SK-N-SH (cell line): ENCODE measurements around the gene TFAP2D. TPM values are rescaled to one million over a fixed set of nuclear protein-coding genes. Genes with fewer than 3 reads are reported as not detected.

Experiments
- CTCF ChIA-PET: fragments of 300-600, 350-600 bp; formaldehyde crosslinking; extraction: SDS; loops from one replicate; lab custom pipeline; 2021; lab: Yijun Ruan, JAX
- POLR2A ChIA-PET: fragments of 350-600 bp; sonication (Branson Sonifier 250); formaldehyde crosslinking; extraction: SDS; loops from one replicate; lab custom pipeline; 2020; ENCODE audit warnings: antibody characterized with exemption, inconsistent platforms; lab: Yijun Ruan, JAX
- DNase-seq: peaks from one replicate; pipeline ENCODE4 v3.0.0; 2012
- H2AFZ ChIP-seq: fragments of 200-600 bp; sonication (generic); 2 replicates; pipeline ENCODE4 v1.8.1; 2016; ENCODE audit warnings: antibody characterized with exemption, mild to moderate bottlenecking, low read depth
- H3F3A ChIP-seq: fragments of 200-600 bp; sonication (generic); replicated peaks from 2 replicates; pipeline ENCODE3; 2016; ENCODE audit warnings: antibody characterized with exemption, mild to moderate bottlenecking; ENCODE audit not compliant: insufficient read depth
- H3K27ac ChIP-seq, 2 experiments: fragments of 200-500 bp in 1 of 2; fragments of 200-600 bp in 1 of 2; sonication (Bioruptor generic) in 1 of 2; sonication (generic), shearing (Covaris generic) in 1 of 2; 2 replicates each; pipeline versions ENCODE4 v1.5.1 to v1.6.1; 2014 to 2016; ENCODE audit warnings: low read depth in 2 of 2, inconsistent platforms in 1 of 2, low read length in 1 of 2, mild to moderate bottlenecking in 1 of 2, mixed read lengths in 1 of 2
- H3K27me3 ChIP-seq: fragments of 200-600 bp; sonication (generic), shearing (Covaris generic); 2 replicates; pipeline ENCODE4 v1.6.1; 2016; ENCODE audit warnings: mixed run types; ENCODE audit not compliant: insufficient read depth
- H3K36me3 ChIP-seq, 2 experiments: fragments of 200-500 bp in 1 of 2; fragments of 200-600 bp in 1 of 2; sonication (Bioruptor generic) in 1 of 2; sonication (generic) in 1 of 2; replicated peaks in 1 of 2; 2 replicates each; pipeline versions ENCODE3 to v1.5.1; 2014 to 2016; ENCODE audit warnings: low read length in 1 of 2, mild to moderate bottlenecking in 1 of 2; ENCODE audit not compliant: insufficient read depth in 2 of 2, control insufficient read depth in 1 of 2
- H3K4me1 ChIP-seq, 2 experiments: fragments of 200-500 bp in 1 of 2; fragments of 200-600 bp in 1 of 2; sonication (Bioruptor generic) in 1 of 2; sonication (generic), shearing (Covaris generic) in 1 of 2; 2 replicates each; pipeline versions ENCODE4 v1.5.1 to v1.6.1; 2014 to 2016; ENCODE audit warnings: low read depth in 1 of 2, low read length in 1 of 2, mixed run types in 1 of 2; ENCODE audit not compliant: insufficient read depth in 2 of 2, control insufficient read depth in 1 of 2
- H3K4me2 ChIP-seq: fragments of 200-600 bp; sonication (generic), shearing (Covaris generic); 2 replicates; pipeline ENCODE4 v1.6.1; 2017; ENCODE audit warnings: mixed run types
- H3K4me3 ChIP-seq, 2 experiments: fragments of 200-500 bp in 1 of 2; fragments of 200-600 bp in 1 of 2; sonication (Bioruptor generic) in 1 of 2; sonication (generic), shearing (Covaris generic) in 1 of 2; 2 replicates each; pipeline versions ENCODE4 v1.5.1 to v1.8.1; 2014 to 2016; ENCODE audit warnings: low read depth in 2 of 2, inconsistent platforms in 1 of 2, low read length in 1 of 2, mild to moderate bottlenecking in 1 of 2, mixed read lengths in 1 of 2, moderate library complexity in 1 of 2
- H3K79me2 ChIP-seq: fragments of 200-600 bp; sonication (generic); 2 replicates; pipeline ENCODE4 v1.8.1; 2017; ENCODE audit warnings: mild to moderate bottlenecking; ENCODE audit not compliant: insufficient read depth
- H3K9ac ChIP-seq: fragments of 200-600 bp; sonication (generic); 2 replicates; pipeline ENCODE4 v1.6.1; 2017; ENCODE audit warnings: mixed run types
- H3K9me2 ChIP-seq: fragments of 200-600 bp; sonication (generic); 2 replicates; pipeline ENCODE4 v1.6.1; 2017; ENCODE audit warnings: mixed run types
- H3K9me3 ChIP-seq: fragments of 200-600 bp; sonication (generic); 2 replicates; pipeline ENCODE4 v1.6.1; 2017; ENCODE audit warnings: mixed run types, mild to moderate bottlenecking, moderate library complexity
- H4K20me1 ChIP-seq: fragments of 200-600 bp; sonication (generic); 2 replicates; pipeline ENCODE4 v1.6.1; 2017; ENCODE audit warnings: mild to moderate bottlenecking, mixed run types; ENCODE audit not compliant: insufficient read depth
- ELF1 ChIP-seq: IDR thresholded peaks from 2 replicates; pipeline ENCODE4 v1.4.0; 2012
- EZH2phosphoT487 ChIP-seq: fragments of 200-600 bp; sonication (generic); IDR thresholded peaks from 2 replicates; pipeline ENCODE4 v1.6.1; 2017; ENCODE audit warnings: low read depth, mixed run types, mild to moderate bottlenecking, antibody characterized with exemption, moderate library complexity, borderline replicate concordance
- FOXJ3 ChIP-seq: sonication (generic); formaldehyde crosslinking; IDR thresholded peaks from 2 replicates; pipeline ENCODE4 v1.5.1; 2020; ENCODE audit warnings: mild to moderate bottlenecking, missing genetic modification reagents
- GATA2 ChIP-seq: sonication (generic); formaldehyde crosslinking; IDR thresholded peaks from 2 replicates; pipeline ENCODE4 v1.5.0; 2020; ENCODE audit warnings: mild to moderate bottlenecking, missing genetic modification reagents
- IRF3 ChIP-seq: fragments of 150-350 bp; IDR thresholded peaks from 2 replicates; pipeline ENCODE4 v1.6.1; 2016; ENCODE audit warnings: mild to moderate bottlenecking, low read depth, low read length
- MEF2A ChIP-seq: IDR thresholded peaks from 2 replicates; pipeline ENCODE4 v1.4.0; 2012; ENCODE audit warnings: low read depth, borderline replicate concordance
- MXI1 ChIP-seq: IDR thresholded peaks from 2 replicates; pipeline ENCODE4 v1.6.1; 2012; ENCODE audit warnings: mild to moderate bottlenecking, low read depth, low read length, improper control_type of control experiment
- NFIC ChIP-seq: IDR thresholded peaks from 2 replicates; pipeline ENCODE4 v1.4.0; 2012; ENCODE audit warnings: borderline replicate concordance
- POLR2AphosphoS5 ChIP-seq: IDR thresholded peaks from 2 replicates; pipeline ENCODE4 v1.6.1; 2012; ENCODE audit warnings: low read depth, low read length
- RFX5 ChIP-seq: IDR thresholded peaks from 2 replicates; pipeline ENCODE4 v1.6.1; 2012; ENCODE audit warnings: mild to moderate bottlenecking, improper control_type of control experiment, low read length
- SMC3 ChIP-seq: IDR thresholded peaks from 2 replicates; pipeline ENCODE4 v1.6.1; 2012; ENCODE audit warnings: low read depth, low read length, improper control_type of control experiment
- TEAD4 ChIP-seq: IDR thresholded peaks from 2 replicates; pipeline ENCODE4 v1.4.0; 2012; ENCODE audit warnings: mild to moderate bottlenecking, borderline replicate concordance; ENCODE audit not compliant: insufficient read depth
- USF2 ChIP-seq: fragments of 150-350 bp; IDR thresholded peaks from 2 replicates; pipeline ENCODE4 v1.6.1; 2017; ENCODE audit warnings: antibody characterized with exemption, low read length, low read depth, borderline replicate concordance
- WGBS: methylation state at CpG from one replicate; pipeline ENCODE4 v1.1.6; 2017; ENCODE audit warnings: low lambda C conversion rate; 5-methylcytosine and 5-hydroxymethylcytosine counted together
- polyA plus RNA-seq, 3 experiments: library from polyadenylated mRNA; depleted of rRNA; stranded (reverse); fragments of >200 nt; gene quantifications; 2 replicates each; pipeline ENCODE4 v1.2.3, GENCODE V29; 2012
- TF ChIP-seq, protein P1 (sequence below): IDR thresholded peaks from 2 replicates; pipeline ENCODE4 v1.4.0; 2012; ENCODE audit warnings: low read depth, borderline replicate concordance
- TF ChIP-seq, protein P2 (sequence below): IDR thresholded peaks from 2 replicates; pipeline ENCODE4; 2012

The TFAP2D gene
- polyA plus RNA-seq, 1 of the 3 experiments (the other 2 are of a cell fraction), result not detected

DNA sequence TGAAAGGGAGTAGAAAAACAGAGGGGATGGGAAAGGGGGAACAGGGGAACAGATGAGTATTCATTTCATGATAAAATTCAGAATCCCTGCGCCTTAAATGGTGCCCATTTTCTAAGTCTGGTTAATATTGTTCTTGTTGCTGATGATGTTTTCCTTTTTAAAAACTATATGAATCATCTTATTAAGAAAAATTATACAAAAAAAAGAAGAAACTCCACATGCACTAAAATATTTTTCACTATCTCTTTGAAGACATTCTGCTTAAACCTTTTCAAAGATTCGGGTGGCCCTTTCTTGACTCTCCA, 104.3 kb downstream of the TFAP2D start:
- Histone ChIP-seq H4K20me1 (no peaks in the 10 kb centered on the region; the same call in 1 of the 2 replicates), H3K27ac (peak overlapping the region in 1 of 2 experiments; percentile 99; a peak in 2 of 4 replicates), H3K4me1 (peaks cover 0 to 3% of the 10 kb centered on the region in 2 experiments; a peak in 1 of 4 replicates), H3K4me2 (no peak overlapping the region), H3K4me3 (peak overlapping the region in 1 of 2 experiments; percentile 47; a peak in 2 of 4 replicates), H2AFZ (0 out of 2 replicates have a peak overlapping the region, but pooled peaks have one; percentile 13), H3F3A (no peaks in the 10 kb centered on the region), H3K79me2 (no peaks in the 10 kb centered on the region), H3K27me3 (peaks cover 52% of the 10 kb centered on the region), H3K36me3 (peaks cover 0 to 2% of the 10 kb centered on the region in 2 experiments), H3K9me2 (no peaks in the 10 kb centered on the region), H3K9me3 (no peaks in the 10 kb centered on the region), H3K9ac (no peak overlapping the region)
- CTCF ChIA-PET, result interaction anchor here (0.7 to 2.6 kb wide), 9 partner anchors 28 to 1232 kb away, joined by 3 to 22 read pairs (median 4); no protein-coding TSS in a partner anchor
- POLR2A ChIA-PET, result interaction anchor here (0.7 to 3.6 kb wide), 9 partner anchors 12 to 1193 kb away, joined by 3 to 21 read pairs (median 5); no protein-coding TSS in a partner anchor
- 5% methylated on average over 2 of the region's 2 CpGs for WGBS
- DNase-seq, result no peak
- TF ChIP-seq RFX5, result no peak
- TF ChIP-seq POLR2AphosphoS5, result no peak
- no peak for TF ChIP-seq FOXJ3 (CRISPR knock-in tag)

GRCh38 chr6:50818020-50818419, 104.7 kb downstream of the TFAP2D start:
- Histone ChIP-seq H3K9me2 (no peaks in the 10 kb centered on the region), H2AFZ (no peak overlapping the region), H3K4me2 (no peak overlapping the region), H3K27me3 (peaks cover 56% of the 10 kb centered on the region), H3K27ac (peak overlapping the region in 1 of 2 experiments; percentile 99; a peak in 2 of 4 replicates), H3K36me3 (peaks cover 0 to 2% of the 10 kb centered on the region in 2 experiments), H4K20me1 (no peaks in the 10 kb centered on the region; the same call in 1 of the 2 replicates), H3K9ac (no peak overlapping the region), H3F3A (no peaks in the 10 kb centered on the region), H3K4me1 (peaks cover 0 to 3% of the 10 kb centered on the region in 2 experiments; a peak in 1 of 4 replicates), H3K4me3 (peak overlapping the region in 1 of 2 experiments; percentile 47; a peak in 2 of 4 replicates), H3K79me2 (no peaks in the 10 kb centered on the region), H3K9me3 (no peaks in the 10 kb centered on the region)
- WGBS, result 7% methylated on average over 6 of the region's 6 CpGs
- ChIA-PET CTCF (interaction anchor here (0.7 to 2.6 kb wide), 11 partner anchors 10 to 1706 kb away, joined by 3 to 22 read pairs (median 4); no protein-coding TSS in a partner anchor), POLR2A (interaction anchor here (0.7 to 6.6 kb wide), 8 partner anchors 13 to 1192 kb away, joined by 3 to 57 read pairs (median 6); no protein-coding TSS in a partner anchor)
- DNase-seq, result no peak
- no peak for TF ChIP-seq GATA2 (CRISPR knock-in tag)
- no peak for TF ChIP-seq IRF3
- no peak for TF ChIP-seq NFIC
- TF ChIP-seq USF2, result no peak
- TF ChIP-seq EZH2phosphoT487, result no peak
- no peak for TF ChIP-seq MEF2A
- no peak for TF ChIP-seq TEAD4
- TF ChIP-seq, protein P1, sequence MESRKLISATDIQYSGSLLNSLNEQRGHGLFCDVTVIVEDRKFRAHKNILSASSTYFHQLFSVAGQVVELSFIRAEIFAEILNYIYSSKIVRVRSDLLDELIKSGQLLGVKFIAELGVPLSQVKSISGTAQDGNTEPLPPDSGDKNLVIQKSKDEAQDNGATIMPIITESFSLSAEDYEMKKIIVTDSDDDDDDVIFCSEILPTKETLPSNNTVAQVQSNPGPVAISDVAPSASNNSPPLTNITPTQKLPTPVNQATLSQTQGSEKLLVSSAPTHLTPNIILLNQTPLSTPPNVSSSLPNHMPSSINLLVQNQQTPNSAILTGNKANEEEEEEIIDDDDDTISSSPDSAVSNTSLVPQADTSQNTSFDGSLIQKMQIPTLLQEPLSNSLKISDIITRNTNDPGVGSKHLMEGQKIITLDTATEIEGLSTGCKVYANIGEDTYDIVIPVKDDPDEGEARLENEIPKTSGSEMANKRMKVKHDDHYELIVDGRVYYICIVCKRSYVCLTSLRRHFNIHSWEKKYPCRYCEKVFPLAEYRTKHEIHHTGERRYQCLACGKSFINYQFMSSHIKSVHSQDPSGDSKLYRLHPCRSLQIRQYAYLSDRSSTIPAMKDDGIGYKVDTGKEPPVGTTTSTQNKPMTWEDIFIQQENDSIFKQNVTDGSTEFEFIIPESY, result no peak
- no peak for TF ChIP-seq ELF1
- TF ChIP-seq, protein P2, sequence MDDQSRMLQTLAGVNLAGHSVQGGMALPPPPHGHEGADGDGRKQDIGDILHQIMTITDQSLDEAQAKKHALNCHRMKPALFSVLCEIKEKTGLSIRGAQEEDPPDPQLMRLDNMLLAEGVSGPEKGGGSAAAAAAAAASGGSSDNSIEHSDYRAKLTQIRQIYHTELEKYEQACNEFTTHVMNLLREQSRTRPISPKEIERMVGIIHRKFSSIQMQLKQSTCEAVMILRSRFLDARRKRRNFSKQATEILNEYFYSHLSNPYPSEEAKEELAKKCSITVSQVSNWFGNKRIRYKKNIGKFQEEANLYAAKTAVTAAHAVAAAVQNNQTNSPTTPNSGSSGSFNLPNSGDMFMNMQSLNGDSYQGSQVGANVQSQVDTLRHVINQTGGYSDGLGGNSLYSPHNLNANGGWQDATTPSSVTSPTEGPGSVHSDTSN, result no peak
- no peak for TF ChIP-seq SMC3
- no peak for TF ChIP-seq MXI1
